GM18498 (cell line): ENCODE data around the gene MIA2.
"Not testable (repeated sequence)": the region's sequence is repeated elsewhere in the genome, so short reads cannot be mapped to it uniquely, and the experiment has no call there.

Experiments
- ATAC-seq: cut with Tn5 transposase; IDR thresholded peaks from one replicate; pipeline ENCODE4 v1.9.1; 2021; ENCODE audit warnings: mild to moderate bottlenecking, moderate library complexity; ENCODE audit not compliant: unreplicated experiment

The MIA2 gene

GRCh38 chr14:39320318-39320717 is 86.6 kb downstream of the MIA2 start:
- ATAC-seq = no peak

- ATAC-seq = no peak
Observed at GRCh38 chr14:39322807-39323206, 89.1 kb downstream of the MIA2 start.

GRCh38 chr14:39324097-39324496 is 90.4 kb downstream of the MIA2 start:
- ATAC-seq = no peak

- no peak for ATAC-seq
Observed at GRCh38 chr14:39339003-39339402, 105.3 kb downstream of the MIA2 start.

- ATAC-seq = not testable (repeated sequence)
Observed at GRCh38 chr14:39341126-39341525, 107.4 kb downstream of the MIA2 start.

- no peak for ATAC-seq
Observed at GRCh38 chr14:39342768-39343167, 109.1 kb downstream of the MIA2 start.

- ATAC-seq = no peak
Observed at GRCh38 chr14:39343614-39344013, 109.9 kb downstream of the MIA2 start.

- no peak for ATAC-seq
Observed at GRCh38 chr14:39350866-39351265, 117.2 kb downstream of the MIA2 start.

- no peak for ATAC-seq
Observed at GRCh38 chr14:39351708-39352107, 118.0 kb downstream of the MIA2 start.

- not testable (repeated sequence) for ATAC-seq
Observed at GRCh38 chr14:39359069-39359468, 125.4 kb downstream of the MIA2 start.

- no peak for ATAC-seq
Observed at GRCh38 chr14:39360316-39360715, 126.6 kb downstream of the MIA2 start.

GRCh38 chr14:39361556-39361955 is 127.8 kb downstream of the MIA2 start:
- not testable (repeated sequence) for ATAC-seq

GRCh38 chr14:39364509-39364908 is 130.8 kb downstream of the MIA2 start:
- no peak for ATAC-seq

- ATAC-seq = no peak
Observed at GRCh38 chr14:39365354-39365753, 131.6 kb downstream of the MIA2 start.

- ATAC-seq = no peak
Observed at GRCh38 chr14:39366460-39367386, 133.0 kb downstream of the MIA2 start.

- no peak for ATAC-seq
Observed at GRCh38 chr14:39367387-39367751, 133.7 kb downstream of the MIA2 start.

- no peak for ATAC-seq
Observed at GRCh38 chr14:39368261-39368959, 134.7 kb downstream of the MIA2 start.

- no peak for ATAC-seq
Observed at GRCh38 chr14:39369029-39369428, 135.3 kb downstream of the MIA2 start.

- no peak for ATAC-seq
Observed at GRCh38 chr14:39370415-39370814, 136.7 kb downstream of the MIA2 start.

- ATAC-seq = no peak
Observed at GRCh38 chr14:39372656-39373055, 138.9 kb downstream of the MIA2 start.

GRCh38 chr14:39374851-39375250 is 141.1 kb downstream of the MIA2 start:
- ATAC-seq = no peak
